ENCODE measurements around the gene DLEC1. TPM values are rescaled to one million over a fixed set of nuclear protein-coding genes. Genes with fewer than 3 reads are reported as not detected.
"Not testable (repeated sequence)": the region's sequence is repeated elsewhere in the genome, so short reads cannot be mapped to it uniquely, and the experiment has no call there.

DLEC1 gene
- total and polyA plus RNA-seq, 7 experiments from 2014 or later: 0.41 to 9.4 (median 5.6) TPM

GRCh38 chr3:38154625-38155255 lies 115.7 kb downstream of the DLEC1 start:
- DNase-seq (no peak), ATAC-seq (no peak)
- peaks cover 0 to 13% (median 0%) of the 10 kb centered on the region in 11 donors for H3K9me3 Mint-ChIP-seq
- ChIA-PET POLR2A (interaction anchor here (0.7 to 1.8 kb wide), 3 partner anchors 9 to 13 kb away, joined by 3 to 5 read pairs (median 3); partner anchors contain the start of gene OXSR1), CTCF (interaction anchor here (1.2 kb wide), 1 partner anchor 17 kb away, joined by 3 read pairs; no protein-coding TSS in a partner anchor)
- no peak overlapping the region for H3K27ac ChIP-seq (ENCODE audit: low read depth, low read length)
- no peak overlapping the region for H3K4me3 ChIP-seq (ENCODE audit: low read length)
- no peak overlapping the region for H3K27ac Mint-ChIP-seq
- no peaks in the 10 kb centered on the region for H3K27me3 ChIP-seq (ENCODE audit: control insufficient read depth in 2 of 2, insufficient read depth in 2 of 2, low read length in 2 of 2)
- no peaks in the 10 kb centered on the region for H3K27me3 Mint-ChIP-seq
- no peaks in the 10 kb centered on the region for H3K36me3 ChIP-seq (ENCODE audit: control insufficient read depth in 2 of 3, insufficient read depth in 3 of 3, low read length in 3 of 3)
- H3K4me1 Mint-ChIP-seq: peaks cover 8 to 45% (median 16%) of the 10 kb centered on the region in 7 donors
- H3K4me3 Mint-ChIP-seq: no peak overlapping the region
- H3K36me3 Mint-ChIP-seq: peaks cover 0 to 3% (median 0%) of the 10 kb centered on the region in 5 donors
- intact Hi-C loops (cut with micrococcal nuclease): no loop called here
- H3K4me1 ChIP-seq (ENCODE audit: control insufficient read depth in 2 of 2, insufficient read depth in 2 of 2, low read length in 2 of 2): peaks cover 0 to 14% of the 10 kb centered on the region in 2 donors
- no peaks in the 10 kb centered on the region for H3K9me3 ChIP-seq (ENCODE audit: control insufficient read depth in 2 of 3, low read length in 3 of 3)

GRCh38 chr3:38155825-38156224 lies 116.8 kb downstream of the DLEC1 start:
- no peaks in the 10 kb centered on the region for H3K9me3 ChIP-seq (ENCODE audit: control insufficient read depth in 2 of 3, low read length in 3 of 3)
- Mint-ChIP-seq H3K9me3 (peaks cover 0 to 11% (median 0%) of the 10 kb centered on the region in 11 donors), H3K4me3 (no peak overlapping the region), H3K4me1 (peaks cover 8 to 43% (median 13%) of the 10 kb centered on the region in 7 donors), H3K27me3 (no peaks in the 10 kb centered on the region), H3K36me3 (peaks cover 0 to 3% (median 0%) of the 10 kb centered on the region in 5 donors), H3K27ac (no peak overlapping the region)
- H3K4me1 ChIP-seq (ENCODE audit: control insufficient read depth in 2 of 2, insufficient read depth in 2 of 2, low read length in 2 of 2): peaks cover 0 to 14% of the 10 kb centered on the region in 2 donors
- POLR2A ChIA-PET: interaction anchor here (1.2 to 1.4 kb wide), 2 partner anchors 9 to 15 kb away, joined by 3 to 4 read pairs; partner anchors contain the start of gene OXSR1
- no peak overlapping the region for H3K27ac ChIP-seq (ENCODE audit: low read depth, low read length)
- DNase-seq (no peak), ATAC-seq (no peak)
- H3K36me3 ChIP-seq (ENCODE audit: control insufficient read depth in 2 of 3, insufficient read depth in 3 of 3, low read length in 3 of 3): no peaks in the 10 kb centered on the region
- H3K4me3 ChIP-seq (ENCODE audit: low read length): no peak overlapping the region
- no peaks in the 10 kb centered on the region for H3K27me3 ChIP-seq (ENCODE audit: control insufficient read depth in 2 of 2, insufficient read depth in 2 of 2, low read length in 2 of 2)
- intact Hi-C loops (cut with micrococcal nuclease): no loop called here
- CTCF ChIA-PET: interaction anchor here (0.6 kb wide), 1 partner anchor 1167 kb away, joined by 4 read pairs; no protein-coding TSS in a partner anchor

- Mint-ChIP-seq H3K4me1 (peaks cover 0 to 30% (median under 1%) of the 10 kb centered on the region in 7 donors), H3K4me3 (no peak overlapping the region)
These were observed 118.1 kb downstream of the DLEC1 start for GRCh38 chr3:38157117-38157516.

DNA sequence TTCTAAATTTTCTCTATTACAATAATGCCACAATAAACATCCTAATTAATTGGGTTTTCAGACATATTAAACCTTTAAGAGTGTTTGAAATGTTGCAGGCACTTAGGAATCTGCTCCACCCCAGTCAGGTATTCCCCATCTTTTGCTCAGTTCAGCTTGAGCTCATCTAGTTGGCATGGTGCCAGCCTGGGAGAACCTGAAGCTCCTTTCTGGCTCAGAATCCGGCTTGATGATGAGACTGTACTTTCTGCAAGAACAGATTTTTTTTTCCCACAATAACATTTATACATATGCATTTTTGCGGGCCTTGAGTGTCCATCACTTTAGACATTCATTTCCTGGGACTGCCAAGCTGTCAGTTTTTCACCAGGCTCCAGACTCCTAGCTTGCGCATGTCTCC lies 118.6 kb downstream of the DLEC1 start:
- no peak for ATAC-seq
- H3K36me3 Mint-ChIP-seq: no peaks in the 10 kb centered on the region
- ChIA-PET CTCF (interaction anchor here (0.6 kb wide), 1 partner anchor 323 kb away, joined by 3 read pairs; no protein-coding TSS in a partner anchor), POLR2A (no interaction called here)
- H3K4me3 ChIP-seq (ENCODE audit: low read length): no peak overlapping the region
- intact Hi-C loops (cut with micrococcal nuclease): no loop called here
- H3K36me3 ChIP-seq (ENCODE audit: control insufficient read depth in 2 of 3, insufficient read depth in 3 of 3, low read length in 3 of 3): no peaks in the 10 kb centered on the region
- no peak overlapping the region for H3K27ac ChIP-seq (ENCODE audit: low read depth, low read length)
- peaks cover 0 to 27% (median 0%) of the 10 kb centered on the region in 7 donors for H3K4me1 Mint-ChIP-seq
- H3K4me1 ChIP-seq (ENCODE audit: control insufficient read depth in 2 of 2, insufficient read depth in 2 of 2, low read length in 2 of 2): no peaks in the 10 kb centered on the region
- no peak for DNase-seq
- no peaks in the 10 kb centered on the region for H3K9me3 ChIP-seq (ENCODE audit: control insufficient read depth in 2 of 3, low read length in 3 of 3)
- H3K9me3 Mint-ChIP-seq: peaks cover 0 to 2% (median 0%) of the 10 kb centered on the region in 11 donors
- no peaks in the 10 kb centered on the region for H3K27me3 Mint-ChIP-seq
- H3K27ac Mint-ChIP-seq: no peak overlapping the region
- no peaks in the 10 kb centered on the region for H3K27me3 ChIP-seq (ENCODE audit: control insufficient read depth in 2 of 2, insufficient read depth in 2 of 2, low read length in 2 of 2)
- no peak overlapping the region for H3K4me3 Mint-ChIP-seq

More at GRCh38 chr3:38157117-38157516, 118.1 kb downstream of the DLEC1 start:
- intact Hi-C loops (cut with micrococcal nuclease): no loop called here
- peaks cover 0 to 2% (median 0%) of the 10 kb centered on the region in 11 donors for H3K9me3 Mint-ChIP-seq
- no peak overlapping the region for H3K27ac ChIP-seq (ENCODE audit: low read depth, low read length)
- POLR2A ChIA-PET: interaction anchor here (1.4 kb wide), 1 partner anchor 8 kb away, joined by 4 read pairs; the partner anchor contains the start of gene OXSR1
- no peak for ATAC-seq
- no peaks in the 10 kb centered on the region for H3K36me3 Mint-ChIP-seq
- H3K4me1 ChIP-seq (ENCODE audit: control insufficient read depth in 2 of 2, insufficient read depth in 2 of 2, low read length in 2 of 2): peaks cover 0 to 3% of the 10 kb centered on the region in 2 donors
- no peaks in the 10 kb centered on the region for H3K27me3 Mint-ChIP-seq
- DNase-seq: no peak
- H3K4me3 ChIP-seq (ENCODE audit: low read length): no peak overlapping the region
- no peaks in the 10 kb centered on the region for H3K27me3 ChIP-seq (ENCODE audit: control insufficient read depth in 2 of 2, insufficient read depth in 2 of 2, low read length in 2 of 2)
- CTCF ChIA-PET: interaction anchor here (0.6 kb wide), 1 partner anchor 323 kb away, joined by 3 read pairs; no protein-coding TSS in a partner anchor
- H3K27ac Mint-ChIP-seq: no peak overlapping the region
- no peaks in the 10 kb centered on the region for H3K9me3 ChIP-seq (ENCODE audit: control insufficient read depth in 2 of 3, low read length in 3 of 3)
- no peaks in the 10 kb centered on the region for H3K36me3 ChIP-seq (ENCODE audit: control insufficient read depth in 2 of 3, insufficient read depth in 3 of 3, low read length in 3 of 3)

- ChIA-PET POLR2A (no interaction called here), CTCF (interaction anchor here (1.0 kb wide), 1 partner anchor 11 kb away, joined by 4 read pairs; no protein-coding TSS in a partner anchor)
- no peak for DNase-seq
- H3K4me1 ChIP-seq (ENCODE audit: control insufficient read depth in 2 of 2, insufficient read depth in 2 of 2, low read length in 2 of 2): no peaks in the 10 kb centered on the region
- Mint-ChIP-seq H3K9me3 (peaks cover 0 to 2% (median 0%) of the 10 kb centered on the region in 11 donors), H3K4me3 (no peak overlapping the region), H3K27me3 (no peaks in the 10 kb centered on the region), H3K36me3 (no peaks in the 10 kb centered on the region), H3K27ac (no peak overlapping the region), H3K4me1 (peaks cover 0 to 25% (median 0%) of the 10 kb centered on the region in 7 donors)
- no peaks in the 10 kb centered on the region for H3K9me3 ChIP-seq (ENCODE audit: control insufficient read depth in 2 of 3, low read length in 3 of 3)
- H3K4me3 ChIP-seq (ENCODE audit: low read length): no peak overlapping the region
- no peaks in the 10 kb centered on the region for H3K27me3 ChIP-seq (ENCODE audit: control insufficient read depth in 2 of 2, insufficient read depth in 2 of 2, low read length in 2 of 2)
- H3K36me3 ChIP-seq (ENCODE audit: control insufficient read depth in 2 of 3, insufficient read depth in 3 of 3, low read length in 3 of 3): no peaks in the 10 kb centered on the region
- intact Hi-C loops (cut with micrococcal nuclease): no loop called here
- no peak overlapping the region for H3K27ac ChIP-seq (ENCODE audit: low read depth, low read length)
- ATAC-seq: no peak
These were observed 119.5 kb downstream of the DLEC1 start for GRCh38 chr3:38158472-38158871.

- ATAC-seq; H3K27ac Mint-ChIP-seq; H3K9me3 Mint-ChIP-seq; H3K4me1 ChIP-seq (ENCODE audit: control insufficient read depth in 2 of 2, insufficient read depth in 2 of 2, low read length in 2 of 2); H3K4me3 Mint-ChIP-seq; H3K4me3 ChIP-seq (ENCODE audit: low read length); H3K27me3 ChIP-seq (ENCODE audit: control insufficient read depth in 2 of 2, insufficient read depth in 2 of 2, low read length in 2 of 2); H3K9me3 ChIP-seq (ENCODE audit: control insufficient read depth in 2 of 3, low read length in 3 of 3); POLR2A ChIA-PET; H3K36me3 ChIP-seq (ENCODE audit: control insufficient read depth in 2 of 3, insufficient read depth in 3 of 3, low read length in 3 of 3); CTCF ChIA-PET; H3K36me3 Mint-ChIP-seq; H3K27me3 Mint-ChIP-seq; DNase-seq; H3K27ac ChIP-seq (ENCODE audit: low read depth, low read length): not testable (repeated sequence)
- peaks cover 0 to 15% (median 6%) of the 10 kb centered on the region in 7 donors for H3K4me1 Mint-ChIP-seq
- intact Hi-C loops (cut with micrococcal nuclease): loop anchor here in 1 of 2 donors (10.0 kb wide), 1 partner anchor 1224 kb away; the partner anchor contains the start of gene SLC25A38
These were observed 121.7 kb downstream of the DLEC1 start for GRCh38 chr3:38160704-38161103.

Measured in naive thymus-derived CD4-positive, alpha-beta T cell (primary cell).